HG03457 (cell line): ENCODE data around the gene B3GALT4.
"Not testable (repeated sequence)": the region's sequence is repeated elsewhere in the genome, so short reads cannot be mapped to it uniquely, and the experiment has no call there.

Experiments
- ATAC-seq: cut with Tn5 transposase; IDR thresholded peaks from one replicate; pipeline ENCODE4 v1.9.1; 2021; ENCODE audit warnings: moderate number of reproducible peaks; ENCODE audit not compliant: unreplicated experiment

The B3GALT4 gene

GRCh38 chr6:33276864-33277662 lies at the start of gene B3GALT4:
Gene B3GALT4, plus strand, starts transcription at chr6:33277123. Its CDS starts 297 bp downstream, at chr6:33277420.
- ATAC-seq, result peak; percentile 36

- ATAC-seq, result no peak
Observed at GRCh38 chr6:33235221-33235634, 41.7 kb upstream of the B3GALT4 start.

GRCh38 chr6:33236328-33236727 lies 40.6 kb upstream of the B3GALT4 start:
- no peak for ATAC-seq

- ATAC-seq, result no peak
Observed at GRCh38 chr6:33236852-33237251, 40.1 kb upstream of the B3GALT4 start.

GRCh38 chr6:33237741-33238140 lies 39.2 kb upstream of the B3GALT4 start:
- no peak for ATAC-seq

GRCh38 chr6:33241968-33242367 lies 35.0 kb upstream of the B3GALT4 start:
- ATAC-seq, result no peak

GRCh38 chr6:33243476-33243875 lies 33.4 kb upstream of the B3GALT4 start:
- no peak for ATAC-seq

- ATAC-seq, result peak; percentile 39
Observed at GRCh38 chr6:33247977-33248642, 28.8 kb upstream of the B3GALT4 start.

GRCh38 chr6:33248643-33248931 lies 28.3 kb upstream of the B3GALT4 start:
- no peak for ATAC-seq

- ATAC-seq, result peak; percentile 77
Observed at GRCh38 chr6:33248932-33249731, 27.8 kb upstream of the B3GALT4 start.

GRCh38 chr6:33249732-33250630 lies 26.9 kb upstream of the B3GALT4 start:
- ATAC-seq, result no peak

GRCh38 chr6:33250731-33251130 lies 26.2 kb upstream of the B3GALT4 start:
- ATAC-seq, result no peak

GRCh38 chr6:33251395-33252012 lies 25.4 kb upstream of the B3GALT4 start:
- ATAC-seq, result no peak

GRCh38 chr6:33252759-33253158 lies 24.2 kb upstream of the B3GALT4 start:
- no peak for ATAC-seq

GRCh38 chr6:33254591-33254990 lies 22.3 kb upstream of the B3GALT4 start:
- no peak for ATAC-seq

- no peak for ATAC-seq
Observed at GRCh38 chr6:33259032-33259431, 17.9 kb upstream of the B3GALT4 start.

GRCh38 chr6:33262490-33262889 lies 14.4 kb upstream of the B3GALT4 start:
- ATAC-seq, result not testable (repeated sequence)

GRCh38 chr6:33264015-33264414 lies 12.9 kb upstream of the B3GALT4 start:
- no peak for ATAC-seq

- peak; percentile 1 for ATAC-seq
Observed at GRCh38 chr6:33271117-33271467, 5.8 kb upstream of the B3GALT4 start.
